RWPE1 (cell line): ENCODE data around the gene DHX38.

Experiments
- CTCF ChIA-PET: fragments of 350-600 bp; sonication (Branson Sonifier 250); formaldehyde crosslinking; extraction: SDS; loops from one replicate; lab custom pipeline; 2021; lab: Yijun Ruan, JAX
- POLR2A ChIA-PET: fragments of 400-600 bp; formaldehyde crosslinking; extraction: SDS; loops from one replicate; lab custom pipeline; 2020; ENCODE audit warnings: antibody characterized with exemption; ENCODE audit not compliant: low non-redundant PET; lab: Yijun Ruan, JAX
- DNase-seq: peaks from one replicate; pipeline ENCODE4 v3.0.0; 2012; ENCODE audit warnings: low spot score
- H3K27ac ChIP-seq: fragments of 450-650 bp; 2 replicates; pipeline ENCODE4 v1.5.1; 2017
- CTCF ChIP-seq: fragments of 450-650 bp; conservative IDR thresholded peaks from 2 replicates; pipeline ENCODE4 v1.5.1; 2017; ENCODE audit warnings: low read depth, mild to moderate bottlenecking

Gene DHX38

GRCh38 chr16:72149676-72150464, 56.2 kb downstream of the DHX38 start:
- ChIA-PET CTCF (interaction anchor here (0.9 kb wide), 1 partner anchor 161 kb away, joined by 4 read pairs; no protein-coding TSS in a partner anchor), POLR2A (no interaction called here)
- DNase-seq: no peak
- no peak overlapping the region for H3K27ac ChIP-seq
- TF ChIP-seq CTCF: no peak

- no peak overlapping the region for H3K27ac ChIP-seq
- ChIA-PET CTCF (no interaction called here), POLR2A (no interaction called here)
- TF ChIP-seq CTCF: no peak
- no peak for DNase-seq
Observed at GRCh38 chr16:72159386-72159785, 65.7 kb downstream of the DHX38 start.

GRCh38 chr16:72159801-72160200, 66.2 kb downstream of the DHX38 start:
- DNase-seq: no peak
- no peak for TF ChIP-seq CTCF
- H3K27ac ChIP-seq: no peak overlapping the region
- POLR2A ChIA-PET: no interaction called here
- CTCF ChIA-PET: no interaction called here

- POLR2A ChIA-PET: no interaction called here
- DNase-seq: no peak
- no peak overlapping the region for H3K27ac ChIP-seq
- TF ChIP-seq CTCF: no peak
- CTCF ChIA-PET: no interaction called here
Observed at GRCh38 chr16:72162105-72162692, 68.6 kb downstream of the DHX38 start.
